ENCODE data around the gene RPL23.

Gene RPL23

GRCh38 chr17:38891441-38891840 lies 37.9 kb upstream of the RPL23 start:
- TF ChIP-seq CTCF (IDR thresholded peaks at IDR 0.05; ENCODE audit: low read depth, low read length) = no peak
- DNase-seq (ENCODE audit: extremely low read depth, low read depth) = no peak

GRCh38 chr17:38890410-38890746 lies 36.9 kb upstream of the RPL23 start:
- no peak for DNase-seq (ENCODE audit: extremely low read depth, low read depth)

GRCh38 chr17:38889745-38890409 lies 36.4 kb upstream of the RPL23 start:
- no peak for DNase-seq (ENCODE audit: extremely low read depth, low read depth)
- TF ChIP-seq CTCF (IDR thresholded peaks at IDR 0.05; ENCODE audit: low read depth, low read length) = no peak

More at GRCh38 chr17:38890410-38890746, 36.9 kb upstream of the RPL23 start:
- no peak for TF ChIP-seq CTCF (IDR thresholded peaks at IDR 0.05; ENCODE audit: low read depth, low read length)

GRCh38 chr17:38888842-38889241 lies 35.3 kb upstream of the RPL23 start:
- no peak for TF ChIP-seq CTCF (IDR thresholded peaks at IDR 0.05; ENCODE audit: low read depth, low read length)
- DNase-seq (ENCODE audit: extremely low read depth, low read depth) = no peak

GRCh38 chr17:38886643-38887010 lies 33.1 kb upstream of the RPL23 start:
- no peak for TF ChIP-seq CTCF (IDR thresholded peaks at IDR 0.05; ENCODE audit: low read depth, low read length)
- no peak for DNase-seq (ENCODE audit: extremely low read depth, low read depth)

GRCh38 chr17:38885728-38886642 lies 32.5 kb upstream of the RPL23 start:
- no peak for DNase-seq (ENCODE audit: extremely low read depth, low read depth)

More at GRCh38 chr17:38885728-38886642, 32.5 kb upstream of the RPL23 start:
- TF ChIP-seq CTCF (IDR thresholded peaks at IDR 0.05; ENCODE audit: low read depth, low read length) = no peak

Data from AG09319 (cell line).